CD4-positive, alpha-beta T cell treated with Interleukin-17A for 1 hour (primary cell): ENCODE results near the gene GPLD1.
A peak's percentile ranks its signal among the peaks of the same experiment; 100 is the strongest.
"Not testable (repeated sequence)": the region's sequence is repeated elsewhere in the genome, so short reads cannot be mapped to it uniquely, and the experiment has no call there.

Experiments used
- DNase-seq: peaks from one replicate; pipeline ENCODE4 v3.0.0-alpha.2; 2020

GPLD1 gene, protein sequence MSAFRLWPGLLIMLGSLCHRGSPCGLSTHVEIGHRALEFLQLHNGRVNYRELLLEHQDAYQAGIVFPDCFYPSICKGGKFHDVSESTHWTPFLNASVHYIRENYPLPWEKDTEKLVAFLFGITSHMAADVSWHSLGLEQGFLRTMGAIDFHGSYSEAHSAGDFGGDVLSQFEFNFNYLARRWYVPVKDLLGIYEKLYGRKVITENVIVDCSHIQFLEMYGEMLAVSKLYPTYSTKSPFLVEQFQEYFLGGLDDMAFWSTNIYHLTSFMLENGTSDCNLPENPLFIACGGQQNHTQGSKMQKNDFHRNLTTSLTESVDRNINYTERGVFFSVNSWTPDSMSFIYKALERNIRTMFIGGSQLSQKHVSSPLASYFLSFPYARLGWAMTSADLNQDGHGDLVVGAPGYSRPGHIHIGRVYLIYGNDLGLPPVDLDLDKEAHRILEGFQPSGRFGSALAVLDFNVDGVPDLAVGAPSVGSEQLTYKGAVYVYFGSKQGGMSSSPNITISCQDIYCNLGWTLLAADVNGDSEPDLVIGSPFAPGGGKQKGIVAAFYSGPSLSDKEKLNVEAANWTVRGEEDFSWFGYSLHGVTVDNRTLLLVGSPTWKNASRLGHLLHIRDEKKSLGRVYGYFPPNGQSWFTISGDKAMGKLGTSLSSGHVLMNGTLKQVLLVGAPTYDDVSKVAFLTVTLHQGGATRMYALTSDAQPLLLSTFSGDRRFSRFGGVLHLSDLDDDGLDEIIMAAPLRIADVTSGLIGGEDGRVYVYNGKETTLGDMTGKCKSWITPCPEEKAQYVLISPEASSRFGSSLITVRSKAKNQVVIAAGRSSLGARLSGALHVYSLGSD

DNA sequence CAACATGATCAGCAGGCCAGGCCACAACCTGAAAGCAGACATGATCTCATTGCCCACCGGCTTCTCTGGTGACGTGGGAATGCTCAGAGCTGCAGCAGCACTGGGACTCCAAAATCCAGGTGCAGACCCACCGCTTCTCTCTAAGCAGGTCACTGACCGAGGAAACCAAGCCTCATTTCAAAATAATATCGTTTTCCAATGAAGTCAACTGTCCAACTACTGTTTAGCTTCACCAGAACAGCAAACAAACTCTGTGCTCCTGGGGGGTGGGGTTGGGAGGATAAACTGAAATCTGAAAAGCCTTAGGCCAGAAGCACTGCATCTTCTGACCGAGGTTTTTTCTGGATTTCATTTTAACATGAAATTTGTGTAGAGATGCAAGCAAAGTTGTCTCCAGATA is at the start of gene GPLD1:
Gene GPLD1, minus strand, starts transcription at position 109 of the 400 bp plus-strand sequence. Its CDS starts 67 bp downstream, at position 42.
- no peak for DNase-seq

DNA sequence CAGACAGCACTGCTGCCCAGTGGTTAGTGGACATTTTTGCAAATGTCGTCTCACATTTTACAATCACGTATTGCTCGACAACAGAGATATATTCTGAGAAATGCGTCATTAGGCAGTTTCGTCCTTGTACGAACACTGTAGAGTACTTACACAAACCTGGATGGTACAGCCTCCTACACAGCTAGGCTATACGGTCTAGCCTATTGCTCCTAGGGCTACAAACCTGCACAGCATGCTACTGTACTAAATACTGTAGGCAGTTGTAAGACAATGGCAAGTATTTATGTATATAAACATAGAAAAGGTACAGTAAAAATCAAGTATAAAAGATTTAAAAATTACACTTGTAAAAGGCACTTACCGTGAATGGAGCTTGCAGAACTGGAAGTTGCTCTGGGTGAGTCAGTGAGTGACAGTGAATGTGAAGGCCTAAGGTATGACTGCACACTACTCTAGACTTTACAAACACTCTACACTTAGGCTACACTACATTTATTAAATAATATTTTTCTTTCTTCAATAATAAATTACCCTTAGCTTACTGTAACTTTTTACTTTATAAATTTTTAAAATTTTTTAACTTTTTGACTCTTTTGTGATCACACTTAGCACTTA is 48.5 kb upstream of the GPLD1 start:
- DNase-seq = no peak

DNA sequence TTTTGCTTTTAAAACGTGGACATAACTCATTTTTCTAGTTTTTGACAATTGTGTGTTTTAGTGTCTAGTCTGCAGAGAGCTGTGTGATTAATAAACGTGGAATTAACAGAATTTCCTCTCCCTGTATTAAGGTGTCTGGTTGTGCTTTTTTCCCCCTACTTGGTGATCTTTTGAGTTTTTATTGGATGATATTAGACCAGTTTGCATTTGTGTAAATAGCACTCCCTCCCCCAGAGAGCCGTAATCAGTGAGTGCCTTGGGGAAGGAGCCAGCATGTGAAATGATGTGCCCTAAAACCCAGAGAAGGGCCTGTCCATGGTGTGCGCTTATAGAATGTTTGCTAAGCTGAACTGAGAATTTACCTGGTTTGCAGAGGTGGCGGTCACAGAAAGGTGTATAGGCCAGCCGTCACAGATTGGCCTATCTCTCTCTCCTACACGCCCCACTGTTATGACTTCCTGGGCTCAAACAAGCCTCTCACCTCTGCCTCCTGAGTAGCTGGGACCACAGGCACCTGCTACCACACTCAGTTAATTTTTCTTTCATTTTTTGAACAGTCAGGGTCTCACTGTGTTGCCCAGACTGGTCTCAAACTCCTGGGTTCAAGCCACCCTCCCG is 47.8 kb upstream of the GPLD1 start:
- DNase-seq = no peak

DNA sequence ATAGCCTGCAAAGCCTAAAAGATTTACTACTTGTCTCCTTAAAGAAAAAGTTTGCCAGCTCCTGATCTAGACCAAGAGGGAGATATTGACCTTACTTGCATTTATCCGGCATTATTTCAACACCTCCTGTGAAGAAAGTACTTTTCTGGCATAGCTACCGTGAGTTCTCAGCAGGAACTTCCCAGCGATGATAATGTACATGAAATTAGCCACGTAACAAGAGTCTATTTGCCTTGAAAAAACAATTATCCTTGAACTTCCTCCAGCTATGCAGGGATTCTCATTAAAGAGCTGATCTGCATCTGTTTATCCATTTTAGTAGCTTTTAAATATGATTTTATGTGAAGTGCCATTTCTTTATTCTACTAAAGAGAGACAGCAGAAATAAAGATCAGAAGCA is 47.1 kb upstream of the GPLD1 start:
- DNase-seq = no peak

DNA sequence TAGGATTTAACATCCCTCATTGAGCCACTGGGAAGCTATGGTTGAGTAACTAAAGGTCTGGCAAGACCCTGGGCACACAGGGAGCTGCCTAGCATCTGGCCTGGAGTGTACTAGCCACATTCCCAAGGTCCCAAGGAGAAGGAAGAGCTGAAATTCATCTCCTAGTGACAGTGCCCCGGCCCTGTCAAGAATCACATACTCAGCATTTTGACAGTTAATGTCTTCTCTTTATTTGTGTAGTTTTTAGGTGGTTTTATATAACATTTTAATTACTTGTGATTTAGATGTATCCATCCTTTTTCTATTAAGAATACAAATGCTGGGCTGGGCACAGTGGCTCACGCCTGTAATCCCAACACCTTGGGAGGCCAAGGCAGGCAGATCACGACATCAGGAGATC is 45.8 kb upstream of the GPLD1 start:
- no peak for DNase-seq

DNA sequence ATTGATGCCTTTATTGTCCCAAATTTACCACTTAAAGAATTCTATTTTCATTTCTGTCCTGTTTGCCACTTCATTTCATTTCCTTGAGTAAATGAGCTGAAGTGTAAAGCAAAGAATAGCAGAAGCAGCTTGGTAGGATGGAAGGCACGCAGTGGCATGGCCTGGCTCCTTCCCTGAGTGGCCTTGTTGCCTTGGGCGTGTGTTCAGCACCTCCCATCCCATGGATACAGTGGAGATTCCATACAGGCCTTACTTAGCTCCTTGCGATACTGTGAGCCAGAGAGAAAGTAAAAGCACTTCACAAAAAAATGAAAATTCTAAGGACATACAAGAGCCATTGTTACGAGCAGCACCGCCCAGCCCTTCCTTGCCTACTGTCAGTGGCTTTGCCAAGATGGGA is 45.0 kb upstream of the GPLD1 start:
- DNase-seq = no peak

DNA sequence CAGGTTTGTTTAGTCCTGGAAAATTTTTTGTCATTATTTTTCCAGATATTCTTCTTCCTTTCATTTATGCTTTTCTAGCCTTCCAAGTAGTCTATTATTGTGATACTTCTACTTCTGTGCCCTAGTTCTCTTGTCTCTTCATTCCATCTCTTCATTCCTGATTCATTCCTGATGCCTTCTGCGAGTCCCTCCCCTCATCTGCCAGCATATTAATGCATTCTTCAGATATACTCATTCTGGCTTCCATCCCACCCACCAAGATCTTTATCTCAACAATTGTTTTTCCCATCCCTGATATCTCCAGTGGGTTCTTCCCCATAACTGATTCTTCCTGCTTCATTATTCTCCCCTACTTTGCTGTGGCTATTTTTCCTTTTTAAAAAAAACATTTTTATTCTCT is 40.6 kb upstream of the GPLD1 start:
- no peak for DNase-seq

DNA sequence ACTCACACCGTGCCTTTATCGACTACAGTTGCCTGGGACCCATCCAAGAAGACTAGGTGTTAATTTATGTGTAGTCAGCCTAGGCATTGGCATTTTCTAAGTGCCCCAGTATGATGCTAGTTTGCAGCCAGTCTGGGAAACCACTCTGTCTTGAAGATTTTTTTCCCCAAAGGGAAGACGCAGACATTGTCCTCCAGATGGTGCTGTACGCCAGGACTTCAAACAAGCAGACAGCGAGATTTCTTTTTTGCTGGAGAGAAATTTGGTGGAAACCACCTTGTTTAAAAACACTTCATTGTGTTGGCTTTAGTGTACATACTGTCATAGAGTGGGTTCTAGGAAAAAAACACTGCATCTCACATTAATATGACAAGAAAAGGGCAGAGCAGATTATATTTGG is 35.4 kb upstream of the GPLD1 start:
- peak; percentile 17 for DNase-seq

DNA sequence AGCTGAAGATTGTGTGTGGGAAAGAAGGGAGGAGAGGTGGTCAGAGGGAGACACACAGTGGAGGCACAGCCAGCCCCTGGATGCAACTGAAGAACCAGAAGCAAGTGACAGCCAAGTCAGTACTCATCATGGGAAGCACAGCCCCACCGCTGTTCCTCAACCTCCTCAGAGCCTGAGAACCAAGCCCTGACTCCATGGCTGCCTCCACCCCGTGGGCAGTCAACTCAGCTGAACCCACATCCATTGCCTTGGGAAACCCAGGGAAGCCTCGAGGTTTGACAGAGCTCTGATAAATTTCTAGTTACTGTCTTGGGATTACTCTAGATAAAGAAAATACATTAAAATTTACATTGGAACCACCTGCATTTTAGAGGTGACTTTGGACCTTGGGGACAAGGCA is 35.0 kb upstream of the GPLD1 start:
- DNase-seq = no peak

DNA sequence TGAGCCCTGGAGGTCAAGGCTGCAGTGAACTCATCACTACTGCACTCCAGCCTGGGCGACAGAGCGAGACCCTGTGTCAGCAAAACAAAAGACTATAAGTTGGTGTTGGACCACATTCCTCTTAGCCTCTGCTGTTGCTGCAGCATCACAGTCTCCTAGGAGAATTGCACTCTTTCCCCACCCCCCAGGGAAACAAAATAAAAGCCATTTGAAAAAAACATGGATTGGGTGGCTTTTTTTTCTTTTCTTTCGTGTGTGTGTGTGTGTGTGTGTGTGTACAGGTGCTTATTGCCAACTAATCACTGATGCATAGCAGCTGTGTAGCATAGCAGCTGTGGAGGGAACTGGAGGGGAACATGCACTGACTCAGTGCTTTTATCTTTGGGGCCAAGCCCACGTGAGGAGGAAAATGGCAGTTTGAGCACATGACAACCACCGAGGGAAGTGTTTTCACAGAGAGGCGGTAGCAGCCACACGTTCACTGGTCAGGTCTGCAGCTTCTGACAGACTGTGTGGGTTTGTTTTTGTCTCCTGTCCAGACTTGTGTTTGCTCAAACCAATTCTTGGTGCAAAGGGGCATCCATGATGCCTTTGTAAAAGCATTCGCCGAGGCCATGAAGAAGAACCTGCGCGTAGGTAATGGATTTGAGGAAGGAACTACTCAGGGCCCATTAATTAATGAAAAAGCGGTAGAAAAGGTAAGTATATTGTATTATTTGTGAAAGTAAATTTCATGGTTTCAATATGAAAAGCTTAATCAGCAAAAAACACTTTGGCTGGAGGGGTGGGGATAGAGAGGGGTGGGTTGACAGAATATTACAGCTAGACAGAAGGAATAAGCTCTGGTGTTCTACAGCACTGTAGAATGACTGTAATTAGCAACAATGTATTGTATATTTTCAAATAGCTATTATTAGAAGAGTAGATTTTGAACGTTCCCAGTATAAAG is 33.1 kb upstream of the GPLD1 start:
- DNase-seq = no peak

DNA sequence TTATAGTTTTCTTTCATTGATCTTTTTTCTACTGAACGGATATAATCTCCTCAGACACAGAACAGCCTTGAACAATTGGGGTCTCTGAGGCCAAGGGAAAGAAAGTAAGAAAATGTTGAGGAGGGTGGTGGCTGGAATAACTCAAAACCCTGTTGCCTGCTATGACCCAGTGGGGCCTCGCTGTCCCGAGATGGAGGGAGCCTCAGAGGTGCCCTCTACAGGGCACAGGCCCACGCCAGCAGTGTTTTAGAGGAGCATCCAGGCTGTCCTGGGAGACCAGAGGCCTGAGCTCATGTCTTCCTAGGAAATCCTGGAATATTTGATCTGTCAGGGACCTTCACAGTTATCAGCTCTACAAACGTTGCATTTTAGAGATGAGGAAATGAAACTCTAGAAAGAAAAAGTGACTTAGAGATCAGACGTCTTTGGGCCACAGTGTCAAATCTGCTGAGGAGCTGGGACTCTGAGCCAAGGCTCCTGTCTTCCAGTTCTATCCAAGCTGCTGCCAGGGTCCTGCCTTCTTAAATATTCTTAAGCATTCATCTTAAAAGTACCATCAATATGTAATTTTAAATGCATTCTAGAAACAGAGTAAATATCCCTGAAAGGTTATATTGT is 31.7 kb upstream of the GPLD1 start:
- peak; percentile 22 for DNase-seq

DNA sequence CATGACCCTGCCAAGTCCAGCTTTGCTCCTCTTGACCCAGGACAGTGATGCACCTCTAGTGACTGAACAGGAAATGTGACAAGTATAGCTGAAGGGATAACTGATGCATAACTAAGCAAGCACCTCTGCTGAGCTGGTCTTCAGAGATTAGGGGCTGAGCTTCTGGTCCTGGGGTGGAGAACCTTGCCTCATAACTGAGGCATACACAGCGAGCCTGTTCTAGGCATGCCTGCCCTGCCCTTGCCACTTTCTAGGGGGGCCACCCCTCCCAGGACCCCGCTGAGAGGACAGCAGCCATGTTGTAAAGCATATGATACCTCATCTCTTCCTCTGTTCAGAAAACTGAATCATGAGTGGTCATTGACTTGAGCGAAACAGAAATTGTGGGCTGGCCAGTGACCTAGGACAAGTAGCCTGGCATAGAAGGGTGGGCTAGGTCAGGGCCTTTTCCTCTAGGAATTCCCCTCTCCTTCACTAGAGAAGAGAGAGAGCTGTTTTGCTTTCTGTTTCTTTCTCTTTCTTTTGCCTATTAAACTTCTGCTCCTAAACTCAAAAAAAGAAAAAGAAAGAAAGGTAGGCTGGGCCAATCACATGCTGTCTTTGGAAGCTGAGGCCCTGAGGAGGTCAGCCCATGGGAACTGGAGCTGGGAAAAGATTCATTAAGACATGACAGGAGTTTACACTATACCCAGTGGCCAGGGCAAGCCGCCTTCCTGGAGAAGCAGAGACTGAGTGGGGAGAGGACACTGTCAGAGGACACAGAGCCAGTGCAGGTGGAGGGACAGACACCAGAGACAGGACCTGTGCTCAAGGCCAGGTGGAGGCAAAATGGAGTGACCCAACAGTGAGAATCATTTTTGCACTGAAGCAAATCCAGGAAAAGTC is 28.5 kb upstream of the GPLD1 start:
- no peak for DNase-seq

DNA sequence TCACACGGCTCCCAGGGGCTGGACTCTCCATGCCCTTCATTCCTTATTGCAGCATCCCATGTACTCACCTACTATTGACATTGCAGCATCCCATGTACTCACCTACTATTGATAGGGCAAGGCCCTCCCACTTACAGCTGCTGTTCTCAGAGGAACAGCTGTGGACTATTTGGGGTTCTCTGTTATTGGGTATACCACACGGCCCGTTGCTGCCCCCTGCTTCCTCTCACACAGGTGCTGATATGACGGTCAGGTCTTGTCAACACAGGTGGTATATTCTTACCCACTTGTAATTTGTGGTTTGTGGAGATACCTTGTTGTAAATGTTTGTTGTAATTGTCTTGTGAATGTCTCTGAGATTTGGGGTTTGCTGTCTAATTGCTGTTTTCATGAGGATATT is 24.2 kb upstream of the GPLD1 start:
- no peak for DNase-seq

DNA sequence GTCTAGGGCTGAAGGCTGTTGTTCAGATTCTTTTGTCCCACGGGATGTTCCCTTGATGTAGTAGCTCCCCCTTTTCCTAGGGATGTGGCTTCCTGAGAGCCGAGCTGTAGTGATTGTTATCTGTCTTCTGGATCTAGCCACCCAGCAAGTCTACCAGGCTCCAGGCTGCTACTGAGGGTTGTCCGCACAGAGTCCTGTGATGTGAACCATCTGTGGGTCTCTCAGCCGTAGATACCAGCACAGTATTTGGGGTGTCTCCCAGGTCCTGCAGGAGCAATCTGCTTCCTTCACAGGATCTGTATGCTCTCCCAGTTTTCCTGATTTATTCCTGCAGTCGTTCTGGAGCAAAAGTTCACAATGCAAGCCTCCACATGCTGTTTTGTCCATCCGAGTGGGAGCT is 22.6 kb upstream of the GPLD1 start:
- not testable (repeated sequence) for DNase-seq

DNA sequence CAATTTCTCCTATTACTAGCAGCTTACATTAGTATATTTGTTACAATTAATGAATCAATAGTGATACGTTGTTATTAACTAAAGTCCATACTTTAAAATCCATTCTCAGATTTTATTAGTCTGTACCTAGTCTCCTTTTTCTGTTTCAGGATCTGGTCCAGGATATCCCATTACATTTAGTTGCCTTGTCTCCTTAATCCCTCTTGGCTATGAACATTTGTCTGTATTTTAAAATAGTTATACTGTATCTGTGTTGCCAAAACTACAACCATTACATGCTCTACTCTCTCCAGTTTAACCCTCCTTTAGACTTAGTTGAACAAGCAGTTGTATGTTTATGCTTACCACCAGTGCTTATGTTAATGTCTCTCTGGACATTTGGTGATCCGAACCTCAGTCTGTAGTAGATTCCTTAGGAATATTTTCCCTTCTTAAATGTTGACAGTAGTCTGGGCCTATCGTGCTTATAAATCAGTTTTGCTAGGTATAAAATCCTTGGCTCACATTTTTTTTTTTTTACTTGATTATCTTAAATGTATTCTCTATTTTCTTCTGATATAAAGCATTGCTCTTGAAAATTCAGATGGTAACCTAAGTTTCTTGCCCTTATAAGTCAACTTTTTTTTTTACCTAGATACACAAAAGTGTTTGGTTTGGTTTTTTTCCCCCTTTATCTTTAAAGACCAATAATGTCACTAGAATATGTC is 17.6 kb upstream of the GPLD1 start:
- DNase-seq = no peak

DNA sequence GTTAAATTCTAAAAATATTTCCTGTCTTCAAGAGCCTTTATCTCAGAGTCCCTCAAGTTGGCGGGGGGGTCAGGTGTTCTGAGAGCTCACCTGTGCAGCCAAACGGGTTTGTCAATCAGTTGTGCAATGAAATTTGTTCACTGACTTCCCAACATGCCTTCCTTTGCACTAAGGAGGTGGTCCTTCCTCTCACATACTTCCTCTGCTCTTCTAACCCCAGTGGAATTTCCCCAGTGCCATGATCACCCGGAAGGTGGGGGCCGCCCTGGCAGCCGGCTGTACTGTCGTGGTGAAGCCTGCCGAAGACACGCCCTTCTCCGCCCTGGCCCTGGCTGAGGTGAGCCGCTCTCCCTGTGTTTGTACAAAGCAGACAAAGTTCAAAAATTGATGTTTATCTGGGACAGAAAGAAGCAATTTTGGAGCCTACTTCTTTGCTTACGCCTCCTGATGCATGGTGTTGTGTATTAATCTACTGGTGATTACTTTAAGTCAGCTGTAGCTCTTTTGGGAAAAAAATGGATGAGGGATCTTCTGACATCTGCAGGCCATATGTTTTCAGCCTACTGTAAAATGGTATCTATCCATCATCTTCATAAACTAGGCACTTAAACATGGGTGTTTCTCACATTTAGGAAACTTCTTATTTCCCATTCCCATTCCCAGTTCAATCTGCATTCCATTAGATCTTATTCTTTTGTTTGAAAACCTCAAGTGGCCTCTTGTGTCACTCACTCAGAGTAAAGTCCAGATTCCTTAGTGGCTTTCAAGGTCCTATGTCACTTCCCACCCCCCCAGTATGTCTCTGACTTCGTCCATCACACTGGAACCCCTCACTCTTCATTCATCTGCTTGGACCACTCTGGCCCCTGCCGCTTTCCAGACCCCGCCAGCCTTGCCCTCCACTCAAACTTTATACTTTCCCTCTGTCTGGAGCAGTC is 15.5 kb upstream of the GPLD1 start:
- no peak for DNase-seq

DNA sequence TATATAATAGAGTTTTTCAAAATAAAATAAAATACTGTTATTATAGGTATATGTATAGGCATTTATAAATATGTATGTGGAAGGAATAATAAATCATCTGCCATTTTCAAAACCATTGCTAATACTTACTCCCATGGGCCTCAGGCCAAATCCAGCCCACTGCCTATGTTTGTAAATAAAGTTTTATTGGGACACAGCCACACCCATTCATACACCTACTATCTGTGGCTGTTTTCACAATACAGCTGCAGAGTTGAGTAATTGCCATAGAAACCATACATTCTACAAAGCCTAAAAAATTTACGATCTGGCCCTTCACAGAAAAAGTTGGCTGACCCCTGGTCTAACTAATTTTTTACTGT is 14.9 kb upstream of the GPLD1 start:
- DNase-seq = no peak

DNA sequence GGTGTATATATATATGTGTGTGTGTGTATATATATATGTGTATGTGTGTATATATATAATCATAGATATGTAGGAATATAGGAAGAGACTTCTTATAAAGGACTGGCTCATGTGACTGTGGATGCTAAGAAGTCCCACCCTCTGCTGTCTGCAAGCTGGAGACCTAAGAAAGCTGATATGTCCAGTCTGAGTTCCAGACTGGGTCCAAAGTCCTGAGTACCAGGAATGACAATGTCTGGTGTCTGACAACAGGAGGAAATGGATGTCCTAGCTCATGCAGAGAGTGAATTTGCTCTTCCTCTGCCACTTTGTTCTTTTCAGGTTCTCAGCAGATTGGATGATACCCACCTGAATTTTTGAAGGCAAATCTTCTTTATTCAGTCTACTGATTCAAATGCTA is 12.5 kb upstream of the GPLD1 start:
- DNase-seq = no peak

DNA sequence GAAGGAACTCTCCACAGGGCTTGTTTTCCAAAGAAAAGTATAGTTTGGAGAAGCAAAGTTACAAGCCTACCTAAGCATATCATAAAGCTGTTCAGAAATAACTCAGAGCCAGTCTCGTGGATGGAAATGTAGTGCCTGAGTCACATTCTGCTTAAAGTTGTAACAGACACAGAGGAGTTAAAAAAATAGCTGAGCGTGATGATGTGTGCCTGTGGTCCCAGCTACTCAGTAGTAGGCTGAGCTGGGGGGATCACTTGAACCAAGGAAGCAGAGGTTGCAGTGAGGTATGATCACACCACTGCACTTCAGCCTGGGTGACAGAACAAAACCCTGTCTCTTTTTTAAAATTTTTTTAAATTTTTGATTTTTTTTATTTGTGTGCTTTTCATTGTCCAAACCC is 12.0 kb upstream of the GPLD1 start:
- DNase-seq = no peak
